GM21423 (cell line): ENCODE results near the gene GSG1L.
"Not testable (repeated sequence)": the region's sequence is repeated elsewhere in the genome, so short reads cannot be mapped to it uniquely, and the experiment has no call there.

Source experiments
- ATAC-seq: cut with Tn5 transposase; IDR thresholded peaks from one replicate; pipeline ENCODE4 v1.9.1; 2021; ENCODE audit warnings: mild to moderate bottlenecking, moderate library complexity; ENCODE audit not compliant: unreplicated experiment

GSG1L gene

GRCh38 chr16:27918755-27919154, 144.8 kb downstream of the GSG1L start:
- no peak for ATAC-seq

GRCh38 chr16:27917949-27918348, 145.6 kb downstream of the GSG1L start:
- ATAC-seq: no peak

- no peak for ATAC-seq
Observed at GRCh38 chr16:27911486-27911885, 152.0 kb downstream of the GSG1L start.

GRCh38 chr16:27907457-27907972, 156.0 kb downstream of the GSG1L start:
- no peak for ATAC-seq

GRCh38 chr16:27906883-27907282, 156.6 kb downstream of the GSG1L start:
- ATAC-seq: no peak

- no peak for ATAC-seq
Observed at GRCh38 chr16:27903046-27903655, 160.4 kb downstream of the GSG1L start.

GRCh38 chr16:27902551-27902950, 161.0 kb downstream of the GSG1L start:
- ATAC-seq: no peak

- ATAC-seq: no peak
Observed at GRCh38 chr16:27901956-27902355, 161.6 kb downstream of the GSG1L start.

- no peak for ATAC-seq
Observed at GRCh38 chr16:27899736-27900135, 163.8 kb downstream of the GSG1L start.

GRCh38 chr16:27894386-27894785, 169.1 kb downstream of the GSG1L start:
- no peak for ATAC-seq

GRCh38 chr16:27892879-27893278, 170.6 kb downstream of the GSG1L start:
- no peak for ATAC-seq

GRCh38 chr16:27890866-27891265, 172.6 kb downstream of the GSG1L start:
- no peak for ATAC-seq

GRCh38 chr16:27890006-27890405, 173.5 kb downstream of the GSG1L start:
- ATAC-seq: no peak

GRCh38 chr16:27883576-27883975, 179.9 kb downstream of the GSG1L start:
- ATAC-seq: no peak

GRCh38 chr16:27880287-27880686, 183.2 kb downstream of the GSG1L start:
- ATAC-seq: no peak

- no peak for ATAC-seq
Observed at GRCh38 chr16:27879601-27880247, 183.8 kb downstream of the GSG1L start.

GRCh38 chr16:27872627-27873026, 190.9 kb downstream of the GSG1L start:
- ATAC-seq: not testable (repeated sequence)

- ATAC-seq: no peak
Observed at GRCh38 chr16:27870116-27870798, 193.3 kb downstream of the GSG1L start.

- no peak for ATAC-seq
Observed at GRCh38 chr16:27869411-27869810, 194.1 kb downstream of the GSG1L start.

- no peak for ATAC-seq
Observed at GRCh38 chr16:27868180-27868579, 195.3 kb downstream of the GSG1L start.

GRCh38 chr16:27867122-27868110, 196.1 kb downstream of the GSG1L start:
- ATAC-seq: no peak
